ENCODE results near the gene GIGYF2. TPM values are rescaled to one million over a fixed set of nuclear protein-coding genes. Genes with fewer than 3 reads are reported as not detected.
A peak's percentile ranks its signal among the peaks of the same experiment; 100 is the strongest.

The GIGYF2 gene
- total and polyA plus RNA-seq, 2 experiments from 2014 or later: 29.8 to 63.6 TPM

GRCh38 chr2:232777276-232777675 is 80.1 kb downstream of the GIGYF2 start:
- Histone ChIP-seq H3K9me3 (ENCODE audit: low read depth) (no peaks in the 10 kb centered on the region), H4K20me1 (ENCODE audit: insufficient read depth, poor library complexity, severe bottlenecking) (no peaks in the 10 kb centered on the region), H3K27me3 (no peaks in the 10 kb centered on the region), H3K4me3 (no peak overlapping the region), H3K36me3 (replicated peaks; ENCODE audit: insufficient read depth, low read depth) (no peaks in the 10 kb centered on the region), H3K4me2 (peak overlapping the region; percentile 54), H3K79me2 (peaks cover 6% of the 10 kb centered on the region), H3K27ac (peak overlapping the region; percentile 44), H2AFZ (no peak overlapping the region), H3K9me2 (replicated peaks; ENCODE audit: insufficient read depth) (no peaks in the 10 kb centered on the region), H3K4me1 (ENCODE audit: insufficient read depth) (peaks cover 11% of the 10 kb centered on the region)
- no peak for DNase-seq (ENCODE audit: low spot score)
- WGBS (ENCODE audit: low lambda C conversion rate, missing lambda C conversion rate): 87% methylated on average over 5 of the region's 5 CpGs
- TF ChIP-seq CTCF (IDR thresholded peaks at IDR 0.05; ENCODE audit: poor library complexity) (no peak), EZH2phosphoT487 (IDR thresholded peaks at IDR 0.05; ENCODE audit: low read depth, severe bottlenecking, unreplicated experiment) (no peak), EZH2 (IDR thresholded peaks at IDR 0.05; ENCODE audit: borderline replicate concordance) (no peak)

- H3K9me3 ChIP-seq (ENCODE audit: low read depth): no peaks in the 10 kb centered on the region
- no peak overlapping the region for H2AFZ ChIP-seq
- no peak overlapping the region for H3K4me3 ChIP-seq
- no peaks in the 10 kb centered on the region for H3K36me3 ChIP-seq (replicated peaks; ENCODE audit: insufficient read depth, low read depth)
- H3K79me2 ChIP-seq: no peaks in the 10 kb centered on the region
- TF ChIP-seq EZH2phosphoT487 (IDR thresholded peaks at IDR 0.05; ENCODE audit: low read depth, severe bottlenecking, unreplicated experiment): no peak
- no peak for TF ChIP-seq CTCF (IDR thresholded peaks at IDR 0.05; ENCODE audit: poor library complexity)
- TF ChIP-seq EZH2 (IDR thresholded peaks at IDR 0.05; ENCODE audit: borderline replicate concordance): no peak
- H3K27ac ChIP-seq: peak overlapping the region; percentile 35
- no peaks in the 10 kb centered on the region for H3K9me2 ChIP-seq (replicated peaks; ENCODE audit: insufficient read depth)
- no peaks in the 10 kb centered on the region for H3K27me3 ChIP-seq
- peaks cover 11% of the 10 kb centered on the region for H3K4me1 ChIP-seq (ENCODE audit: insufficient read depth)
- no peaks in the 10 kb centered on the region for H4K20me1 ChIP-seq (ENCODE audit: insufficient read depth, poor library complexity, severe bottlenecking)
- DNase-seq (ENCODE audit: low spot score): peak; percentile 5
- 58% methylated on average over 3 of the region's 3 CpGs for WGBS (ENCODE audit: low lambda C conversion rate, missing lambda C conversion rate)
- H3K4me2 ChIP-seq: no peak overlapping the region
Measured at GRCh38 chr2:232779465-232779864, 82.3 kb downstream of the GIGYF2 start.

- Histone ChIP-seq H3K79me2 (no peaks in the 10 kb centered on the region), H3K4me3 (no peak overlapping the region), H4K20me1 (ENCODE audit: insufficient read depth, poor library complexity, severe bottlenecking) (no peaks in the 10 kb centered on the region), H3K4me1 (ENCODE audit: insufficient read depth) (peaks cover 11% of the 10 kb centered on the region), H3K9me3 (ENCODE audit: low read depth) (no peaks in the 10 kb centered on the region), H2AFZ (no peak overlapping the region), H3K9me2 (replicated peaks; ENCODE audit: insufficient read depth) (no peaks in the 10 kb centered on the region), H3K27ac (peak overlapping the region; percentile 35), H3K4me2 (no peak overlapping the region), H3K27me3 (no peaks in the 10 kb centered on the region), H3K36me3 (replicated peaks; ENCODE audit: insufficient read depth, low read depth) (no peaks in the 10 kb centered on the region)
- DNase-seq (ENCODE audit: low spot score): no peak
- 61% methylated on average over 1 of the region's 1 CpG for WGBS (ENCODE audit: low lambda C conversion rate, missing lambda C conversion rate)
- TF ChIP-seq EZH2 (IDR thresholded peaks at IDR 0.05; ENCODE audit: borderline replicate concordance) (no peak), EZH2phosphoT487 (IDR thresholded peaks at IDR 0.05; ENCODE audit: low read depth, severe bottlenecking, unreplicated experiment) (no peak), CTCF (IDR thresholded peaks at IDR 0.05; ENCODE audit: poor library complexity) (no peak)
Measured at GRCh38 chr2:232779934-232780333, 82.8 kb downstream of the GIGYF2 start.

- no peak overlapping the region for H2AFZ ChIP-seq
Measured at GRCh38 chr2:232781765-232782164, 84.6 kb downstream of the GIGYF2 start.

More at GRCh38 chr2:232781765-232782164, 84.6 kb downstream of the GIGYF2 start:
- Histone ChIP-seq H3K79me2 (no peaks in the 10 kb centered on the region), H3K36me3 (replicated peaks; ENCODE audit: insufficient read depth, low read depth) (no peaks in the 10 kb centered on the region), H3K4me1 (ENCODE audit: insufficient read depth) (peaks cover 11% of the 10 kb centered on the region), H3K4me2 (no peak overlapping the region), H4K20me1 (ENCODE audit: insufficient read depth, poor library complexity, severe bottlenecking) (no peaks in the 10 kb centered on the region), H3K4me3 (no peak overlapping the region), H3K9me2 (replicated peaks; ENCODE audit: insufficient read depth) (no peaks in the 10 kb centered on the region), H3K27me3 (no peaks in the 10 kb centered on the region), H3K9me3 (ENCODE audit: low read depth) (no peaks in the 10 kb centered on the region), H3K27ac (peak overlapping the region; percentile 10)
- DNase-seq (ENCODE audit: low spot score): peak; percentile 41
- TF ChIP-seq EZH2 (IDR thresholded peaks at IDR 0.05; ENCODE audit: borderline replicate concordance): no peak
- no peak for TF ChIP-seq EZH2phosphoT487 (IDR thresholded peaks at IDR 0.05; ENCODE audit: low read depth, severe bottlenecking, unreplicated experiment)
- no peak for TF ChIP-seq CTCF (IDR thresholded peaks at IDR 0.05; ENCODE audit: poor library complexity)

Measured in hepatocyte (in vitro differentiated cells).